OCI-LY1 (cell line): Measurements from ENCODE around the gene CSN2.

Source experiments
- EZH2 ChIP-seq: fragments of 200-600 bp; sonication (generic), shearing (Covaris generic); IDR thresholded peaks from 2 replicates; pipeline ENCODE4 v1.8.0; 2017; ENCODE audit warnings: borderline replicate concordance, mixed run types, mild to moderate bottlenecking, antibody characterized with exemption, low read length, moderate library complexity, mixed read lengths
- TF ChIP-seq, protein P1 (sequence below): fragments of 200-600 bp; sonication (generic), shearing (Covaris generic); IDR thresholded peaks from 2 replicates; pipeline ENCODE4 v1.5.1; 2017; ENCODE audit warnings: mild to moderate bottlenecking, antibody characterized with exemption, low read length, moderate library complexity, mixed read lengths

DNA sequence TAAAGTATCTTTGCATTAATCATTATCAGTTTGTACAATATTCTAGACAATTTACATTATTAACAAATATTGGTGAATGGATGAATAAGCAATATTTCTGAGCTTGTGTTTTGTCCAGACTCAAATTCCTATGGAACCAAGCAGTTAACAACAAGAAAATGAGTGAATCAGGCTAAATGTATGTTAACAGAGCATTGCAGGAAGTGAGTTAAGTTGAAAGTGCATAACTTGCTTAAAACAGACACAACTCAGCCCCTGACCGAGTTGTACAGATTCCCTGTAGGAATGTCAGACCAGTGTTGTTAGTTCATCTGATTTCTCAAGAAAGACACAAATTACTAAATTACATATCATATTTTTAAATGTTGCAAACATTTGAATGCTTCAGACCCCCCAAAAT is 58.4 kb downstream of the CSN2 start:
- TF ChIP-seq, protein P1, sequence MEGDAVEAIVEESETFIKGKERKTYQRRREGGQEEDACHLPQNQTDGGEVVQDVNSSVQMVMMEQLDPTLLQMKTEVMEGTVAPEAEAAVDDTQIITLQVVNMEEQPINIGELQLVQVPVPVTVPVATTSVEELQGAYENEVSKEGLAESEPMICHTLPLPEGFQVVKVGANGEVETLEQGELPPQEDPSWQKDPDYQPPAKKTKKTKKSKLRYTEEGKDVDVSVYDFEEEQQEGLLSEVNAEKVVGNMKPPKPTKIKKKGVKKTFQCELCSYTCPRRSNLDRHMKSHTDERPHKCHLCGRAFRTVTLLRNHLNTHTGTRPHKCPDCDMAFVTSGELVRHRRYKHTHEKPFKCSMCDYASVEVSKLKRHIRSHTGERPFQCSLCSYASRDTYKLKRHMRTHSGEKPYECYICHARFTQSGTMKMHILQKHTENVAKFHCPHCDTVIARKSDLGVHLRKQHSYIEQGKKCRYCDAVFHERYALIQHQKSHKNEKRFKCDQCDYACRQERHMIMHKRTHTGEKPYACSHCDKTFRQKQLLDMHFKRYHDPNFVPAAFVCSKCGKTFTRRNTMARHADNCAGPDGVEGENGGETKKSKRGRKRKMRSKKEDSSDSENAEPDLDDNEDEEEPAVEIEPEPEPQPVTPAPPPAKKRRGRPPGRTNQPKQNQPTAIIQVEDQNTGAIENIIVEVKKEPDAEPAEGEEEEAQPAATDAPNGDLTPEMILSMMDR = no peak
- TF ChIP-seq EZH2 = no peak
